ENCODE data around the gene RANGAP1. TPM values are rescaled to one million over a fixed set of nuclear protein-coding genes. Genes with fewer than 3 reads are reported as not detected.
A peak's percentile ranks its signal among the peaks of the same experiment; 100 is the strongest.

Gene RANGAP1
- total and polyA plus RNA-seq, 3 donors from 2014 or later = 212 to 319 (median 277) TPM

DNA sequence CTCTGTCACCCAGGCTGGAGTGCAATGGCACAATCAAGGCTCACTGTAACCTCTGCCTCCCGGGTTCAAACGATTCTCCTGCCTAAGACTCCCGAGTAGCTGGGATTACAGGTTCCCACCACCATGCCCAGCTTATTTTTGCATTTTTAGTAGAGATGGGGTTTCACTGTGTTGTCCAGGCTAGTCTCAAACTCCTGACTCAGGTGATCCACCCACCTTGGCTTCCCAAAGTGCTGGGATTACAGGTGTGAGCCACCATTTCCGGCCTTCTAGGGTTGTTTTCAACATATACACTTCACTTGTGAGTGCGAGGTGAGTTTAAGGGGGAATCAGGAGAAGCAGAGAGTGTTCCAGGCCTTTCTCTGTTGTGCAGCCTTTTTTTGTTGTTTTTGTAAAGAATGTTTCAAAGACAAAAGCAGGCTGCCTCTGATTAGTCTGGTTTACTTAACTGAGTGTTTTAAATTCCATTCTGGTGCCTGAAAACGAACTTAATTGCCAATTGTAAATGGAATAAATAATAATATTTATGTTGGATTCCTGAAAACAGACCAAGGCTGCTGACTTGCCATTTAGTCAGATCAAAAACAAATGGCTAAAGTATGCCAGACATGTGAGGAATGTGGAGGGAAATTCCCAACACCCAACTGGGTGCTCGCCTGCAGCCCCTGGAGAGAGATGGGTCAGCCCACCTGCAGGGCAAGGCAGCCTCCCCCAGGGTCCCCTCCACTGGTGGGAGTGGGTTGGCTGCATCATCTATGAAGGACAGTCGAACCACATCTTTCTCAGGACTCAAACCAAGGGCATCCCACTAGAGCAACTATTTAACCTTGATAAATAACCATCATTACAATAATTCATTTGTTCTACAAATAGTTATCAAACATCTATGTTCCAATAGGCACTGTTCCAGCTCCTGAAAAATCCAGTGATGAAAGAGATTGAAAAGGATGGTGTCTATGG lies 4.6 kb upstream of the RANGAP1 start:
- DNase-seq = no peak
- 51 to 54% methylated on average over 8 of the region's 8 CpGs for WGBS, 2 donors
- Histone ChIP-seq H3K4me3 (no peak overlapping the region), H3K9me3 (no peaks in the 10 kb centered on the region), H3K27ac (peak overlapping the region; percentile 76 to 81), H3K4me1 (peaks cover 13% of the 10 kb centered on the region), H3K36me3 (ENCODE audit: low read depth, missing control alignments) (no peaks in the 10 kb centered on the region), H3K27me3 (no peaks in the 10 kb centered on the region)
- intact Hi-C loops (cut with DNase I; ENCODE audit: low total_unique reads) = no loop called here
- no peak for TF ChIP-seq POLR2A (IDR thresholded peaks at IDR 0.05)
- TF ChIP-seq, protein P1, sequence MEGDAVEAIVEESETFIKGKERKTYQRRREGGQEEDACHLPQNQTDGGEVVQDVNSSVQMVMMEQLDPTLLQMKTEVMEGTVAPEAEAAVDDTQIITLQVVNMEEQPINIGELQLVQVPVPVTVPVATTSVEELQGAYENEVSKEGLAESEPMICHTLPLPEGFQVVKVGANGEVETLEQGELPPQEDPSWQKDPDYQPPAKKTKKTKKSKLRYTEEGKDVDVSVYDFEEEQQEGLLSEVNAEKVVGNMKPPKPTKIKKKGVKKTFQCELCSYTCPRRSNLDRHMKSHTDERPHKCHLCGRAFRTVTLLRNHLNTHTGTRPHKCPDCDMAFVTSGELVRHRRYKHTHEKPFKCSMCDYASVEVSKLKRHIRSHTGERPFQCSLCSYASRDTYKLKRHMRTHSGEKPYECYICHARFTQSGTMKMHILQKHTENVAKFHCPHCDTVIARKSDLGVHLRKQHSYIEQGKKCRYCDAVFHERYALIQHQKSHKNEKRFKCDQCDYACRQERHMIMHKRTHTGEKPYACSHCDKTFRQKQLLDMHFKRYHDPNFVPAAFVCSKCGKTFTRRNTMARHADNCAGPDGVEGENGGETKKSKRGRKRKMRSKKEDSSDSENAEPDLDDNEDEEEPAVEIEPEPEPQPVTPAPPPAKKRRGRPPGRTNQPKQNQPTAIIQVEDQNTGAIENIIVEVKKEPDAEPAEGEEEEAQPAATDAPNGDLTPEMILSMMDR (IDR thresholded peaks at IDR 0.05) = no peak

- peak overlapping the region in 1 of 2 donors; percentile 76 for H3K27ac ChIP-seq
These were observed 3.7 kb upstream of the RANGAP1 start for GRCh38 chr22:41289671-41290070.

DNA sequence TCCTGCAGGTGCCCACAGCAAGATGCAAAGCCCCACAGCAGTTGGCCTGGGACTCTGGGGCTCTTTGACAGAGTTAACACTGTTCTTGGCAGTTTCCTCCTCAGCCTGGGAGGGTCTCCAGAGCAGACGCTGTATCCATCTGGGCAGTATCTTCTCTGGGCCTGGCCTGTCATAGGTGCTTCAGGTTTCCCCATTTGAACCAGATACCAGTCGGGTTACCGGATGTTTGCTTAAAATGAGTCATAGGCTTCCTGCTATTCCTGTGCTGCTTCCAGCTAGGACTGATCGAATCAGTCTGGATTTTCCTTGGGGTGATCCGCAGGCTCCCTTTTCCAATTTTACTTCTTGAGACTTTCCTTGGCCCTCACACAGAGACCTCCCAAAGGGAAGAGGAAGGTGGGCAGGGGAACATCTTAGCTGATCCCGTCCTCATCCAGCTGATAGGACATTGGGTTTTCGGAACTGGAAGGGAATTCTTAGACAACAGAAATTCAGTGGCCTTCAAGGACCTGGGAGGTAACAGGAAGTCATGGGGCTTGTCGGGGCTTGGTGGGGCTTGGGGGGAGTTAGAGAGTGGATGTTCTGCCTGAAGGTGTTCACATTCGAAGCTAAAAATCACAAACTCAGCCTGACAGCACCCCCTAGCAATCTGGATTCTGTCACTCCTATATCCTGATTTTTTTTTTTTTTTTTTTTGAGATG lies 2.4 kb upstream of the RANGAP1 start:
- TF ChIP-seq POLR2A (IDR thresholded peaks at IDR 0.05) = no peak
- TF ChIP-seq, protein P1 (IDR thresholded peaks at IDR 0.05) = no peak
- H3K4me3 ChIP-seq = no peak overlapping the region
- 60 to 70% methylated on average over 9 of the region's 9 CpGs for WGBS, 2 donors
- no peaks in the 10 kb centered on the region for H3K27me3 ChIP-seq
- DNase-seq = no peak
- no peaks in the 10 kb centered on the region for H3K9me3 ChIP-seq
- intact Hi-C loops (cut with DNase I; ENCODE audit: low total_unique reads) = no loop called here
- peak overlapping the region in 1 of 2 donors; percentile 2 for H3K27ac ChIP-seq
- H3K36me3 ChIP-seq (ENCODE audit: low read depth, missing control alignments) = no peaks in the 10 kb centered on the region
- H3K4me1 ChIP-seq = peaks cover 16% of the 10 kb centered on the region

More at GRCh38 chr22:41289671-41290070, 3.7 kb upstream of the RANGAP1 start:
- WGBS, 2 donors = 88 to 95% methylated on average over 1 of the region's 1 CpG
- Histone ChIP-seq H3K27me3 (no peaks in the 10 kb centered on the region), H3K9me3 (no peaks in the 10 kb centered on the region), H3K36me3 (ENCODE audit: low read depth, missing control alignments) (no peaks in the 10 kb centered on the region), H3K4me3 (no peak overlapping the region), H3K4me1 (peaks cover 16% of the 10 kb centered on the region)
- TF ChIP-seq, protein P1 (IDR thresholded peaks at IDR 0.05) = no peak
- no peak for TF ChIP-seq POLR2A (IDR thresholded peaks at IDR 0.05)
- intact Hi-C loops (cut with DNase I; ENCODE audit: low total_unique reads) = no loop called here
- no peak for DNase-seq

GRCh38 chr22:41286639-41287091 lies 678 bp upstream of the RANGAP1 start:
- H3K36me3 ChIP-seq (ENCODE audit: low read depth, missing control alignments) = no peaks in the 10 kb centered on the region
- H3K27me3 ChIP-seq = no peaks in the 10 kb centered on the region
- H3K4me3 ChIP-seq = peak overlapping the region; percentile 91 to 95
- DNase-seq = peak; percentile 46
- peak overlapping the region; percentile 73 to 85 for H3K27ac ChIP-seq
- 1 to 2% methylated on average over 15 of the region's 15 CpGs for WGBS, 2 donors
- peaks cover 22% of the 10 kb centered on the region for H3K4me1 ChIP-seq
- TF ChIP-seq POLR2A (IDR thresholded peaks at IDR 0.05) = no peak
- TF ChIP-seq, protein P1 (IDR thresholded peaks at IDR 0.05) = no peak
- H3K9me3 ChIP-seq = no peaks in the 10 kb centered on the region
- intact Hi-C loops (cut with DNase I; ENCODE audit: low total_unique reads) = no loop called here
